ENCODE measurements around the gene AUNIP.
A peak's percentile ranks its signal among the peaks of the same experiment; 100 is the strongest.

The AUNIP gene

GRCh38 chr1:25874209-25874608, 15.0 kb upstream of the AUNIP start:
- no peak overlapping the region for H3K27ac ChIP-seq (replicated peaks; ENCODE audit: low read length)
- H3K4ac ChIP-seq (ENCODE audit: low read length), result no peak overlapping the region
- H4K91ac ChIP-seq (ENCODE audit: low read depth, low read length, poor library complexity), result no peak overlapping the region
- H2BK15ac ChIP-seq (ENCODE audit: low read length), result peak overlapping the region; percentile 46
- H3K14ac ChIP-seq (ENCODE audit: low read length), result peak overlapping the region; percentile 75
- no peak overlapping the region for H2AFZ ChIP-seq (ENCODE audit: low read length)
- peak overlapping the region; percentile 99 for H2AK5ac ChIP-seq (ENCODE audit: low read depth, low read length)
- H3K4me2 ChIP-seq (ENCODE audit: insufficient read depth, low read length, poor library complexity, severe bottlenecking), result peak overlapping the region; percentile 78
- H3K36me3 ChIP-seq (replicated peaks in 1 of 2; ENCODE audit: control insufficient read depth in 2 of 2, insufficient read depth in 2 of 2, low read length in 2 of 2), result peaks cover 0 to 6% of the 10 kb centered on the region in 2 donors
- H2BK120ac ChIP-seq (ENCODE audit: low read depth, low read length), result no peak overlapping the region
- no peak overlapping the region for H2BK5ac ChIP-seq (ENCODE audit: low read length)
- no CpG with 5 or more reads among the region's 3 CpGs for WGBS, 2 donors (ENCODE audit: extremely low coverage in 2 of 2, insufficient read length in 2 of 2, insufficient replicate concordance in 1 of 2)
- no peaks in the 10 kb centered on the region for H3K9me3 ChIP-seq (replicated peaks in 1 of 2; ENCODE audit: control insufficient read depth in 2 of 2, insufficient read depth in 1 of 2, low read depth in 1 of 2, low read length in 2 of 2)
- peak overlapping the region; percentile 96 for H3K18ac ChIP-seq (ENCODE audit: low read length)
- no peak overlapping the region for H4K8ac ChIP-seq (ENCODE audit: low read depth, low read length)
- no peak overlapping the region for H3K9ac ChIP-seq (ENCODE audit: low read depth, low read length, poor library complexity)
- peaks cover 1% of the 10 kb centered on the region for H3K79me1 ChIP-seq (ENCODE audit: low read depth, low read length)
- DNase-seq (ENCODE audit: low spot score), result no peak
- H2BK12ac ChIP-seq (ENCODE audit: low read length), result no peak overlapping the region
- peak overlapping the region; percentile 92 for H3K23ac ChIP-seq (ENCODE audit: low read depth, low read length, poor library complexity)
- H3K27me3 ChIP-seq (ENCODE audit: control insufficient read depth in 3 of 3, insufficient read depth in 3 of 3, low read depth in 1 of 3, low read length in 3 of 3), result peaks cover 0 to 9% (median 0%) of the 10 kb centered on the region in 3 experiments
- H3K4me3 ChIP-seq (ENCODE audit: low read length in 2 of 2), result peak overlapping the region in 1 of 2 donors; percentile 55
- H3K4me1 ChIP-seq (ENCODE audit: control insufficient read depth in 2 of 2, insufficient read depth in 1 of 2, low read depth in 1 of 2, low read length in 2 of 2), result peaks cover 18 to 22% of the 10 kb centered on the region in 2 donors

- no peak overlapping the region for H4K8ac ChIP-seq (ENCODE audit: low read depth, low read length)
- peaks cover 1% of the 10 kb centered on the region for H3K79me1 ChIP-seq (ENCODE audit: low read depth, low read length)
- H2BK120ac ChIP-seq (ENCODE audit: low read depth, low read length), result no peak overlapping the region
- no peak overlapping the region for H4K91ac ChIP-seq (ENCODE audit: low read depth, low read length, poor library complexity)
- H3K36me3 ChIP-seq (replicated peaks in 1 of 2; ENCODE audit: control insufficient read depth in 2 of 2, insufficient read depth in 2 of 2, low read length in 2 of 2), result peaks cover 0 to 6% of the 10 kb centered on the region in 2 donors
- H2AFZ ChIP-seq (ENCODE audit: low read length), result no peak overlapping the region
- no peak overlapping the region for H3K23ac ChIP-seq (ENCODE audit: low read depth, low read length, poor library complexity)
- no CpG with 5 or more reads among the region's 3 CpGs for WGBS, 2 donors (ENCODE audit: extremely low coverage in 2 of 2, insufficient read length in 2 of 2, insufficient replicate concordance in 1 of 2)
- no peak overlapping the region for H3K4me3 ChIP-seq (ENCODE audit: low read length in 2 of 2)
- no peak for DNase-seq (ENCODE audit: low spot score)
- H2BK15ac ChIP-seq (ENCODE audit: low read length), result no peak overlapping the region
- H2BK5ac ChIP-seq (ENCODE audit: low read length), result no peak overlapping the region
- no peak overlapping the region for H3K27ac ChIP-seq (replicated peaks; ENCODE audit: low read length)
- no peak overlapping the region for H2BK12ac ChIP-seq (ENCODE audit: low read length)
- no peak overlapping the region for H3K14ac ChIP-seq (ENCODE audit: low read length)
- no peak overlapping the region for H3K18ac ChIP-seq (ENCODE audit: low read length)
- no peak overlapping the region for H3K4ac ChIP-seq (ENCODE audit: low read length)
- no peak overlapping the region for H2AK5ac ChIP-seq (ENCODE audit: low read depth, low read length)
- H3K9me3 ChIP-seq (replicated peaks in 1 of 2; ENCODE audit: control insufficient read depth in 2 of 2, insufficient read depth in 1 of 2, low read depth in 1 of 2, low read length in 2 of 2), result no peaks in the 10 kb centered on the region
- H3K9ac ChIP-seq (ENCODE audit: low read depth, low read length, poor library complexity), result no peak overlapping the region
- H3K27me3 ChIP-seq (ENCODE audit: control insufficient read depth in 3 of 3, insufficient read depth in 3 of 3, low read depth in 1 of 3, low read length in 3 of 3), result peaks cover 0 to 9% (median 0%) of the 10 kb centered on the region in 3 experiments
- peaks cover 18 to 22% of the 10 kb centered on the region in 2 donors for H3K4me1 ChIP-seq (ENCODE audit: control insufficient read depth in 2 of 2, insufficient read depth in 1 of 2, low read depth in 1 of 2, low read length in 2 of 2)
- H3K4me2 ChIP-seq (ENCODE audit: insufficient read depth, low read length, poor library complexity, severe bottlenecking), result no peak overlapping the region
Observed at GRCh38 chr1:25873120-25873519, 13.9 kb upstream of the AUNIP start.

DNA sequence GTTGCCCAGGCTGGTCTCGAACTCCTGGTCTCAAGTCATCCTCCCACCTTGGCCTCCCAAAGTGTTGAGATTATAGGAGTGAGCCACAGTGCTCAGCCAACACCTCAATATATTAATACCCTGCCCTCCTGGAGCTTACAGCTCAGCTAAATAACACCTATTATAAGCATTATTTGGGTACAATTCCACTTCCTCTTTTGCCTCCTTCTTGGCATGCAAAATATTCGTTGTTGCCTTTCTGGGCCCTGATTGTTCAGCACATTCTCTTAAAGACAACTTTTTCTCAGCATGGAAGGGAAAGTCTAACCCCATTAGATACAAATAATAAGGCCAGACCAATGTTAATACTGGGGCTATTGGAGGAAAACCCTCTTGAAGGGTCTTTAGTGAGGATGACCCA, 13.5 kb upstream of the AUNIP start:
- no peaks in the 10 kb centered on the region for H3K9me3 ChIP-seq (replicated peaks in 1 of 2; ENCODE audit: control insufficient read depth in 2 of 2, insufficient read depth in 1 of 2, low read depth in 1 of 2, low read length in 2 of 2)
- no peak overlapping the region for H4K8ac ChIP-seq (ENCODE audit: low read depth, low read length)
- H3K36me3 ChIP-seq (replicated peaks in 1 of 2; ENCODE audit: control insufficient read depth in 2 of 2, insufficient read depth in 2 of 2, low read length in 2 of 2), result peaks cover 0 to 6% of the 10 kb centered on the region in 2 donors
- H3K18ac ChIP-seq (ENCODE audit: low read length), result no peak overlapping the region
- H3K27me3 ChIP-seq (ENCODE audit: control insufficient read depth in 3 of 3, insufficient read depth in 3 of 3, low read depth in 1 of 3, low read length in 3 of 3), result peaks cover 0 to 9% (median 0%) of the 10 kb centered on the region in 3 experiments
- H3K9ac ChIP-seq (ENCODE audit: low read depth, low read length, poor library complexity), result no peak overlapping the region
- peaks cover 1% of the 10 kb centered on the region for H3K79me1 ChIP-seq (ENCODE audit: low read depth, low read length)
- no peak for DNase-seq (ENCODE audit: low spot score)
- no peak overlapping the region for H2BK120ac ChIP-seq (ENCODE audit: low read depth, low read length)
- no peak overlapping the region for H3K23ac ChIP-seq (ENCODE audit: low read depth, low read length, poor library complexity)
- no peak overlapping the region for H2BK12ac ChIP-seq (ENCODE audit: low read length)
- no peak overlapping the region for H3K27ac ChIP-seq (replicated peaks; ENCODE audit: low read length)
- WGBS, 2 donors (ENCODE audit: extremely low coverage in 2 of 2, insufficient read length in 2 of 2, insufficient replicate concordance in 1 of 2), result no CpG with 5 or more reads among the region's 2 CpGs
- H3K4me1 ChIP-seq (ENCODE audit: control insufficient read depth in 2 of 2, insufficient read depth in 1 of 2, low read depth in 1 of 2, low read length in 2 of 2), result peaks cover 20 to 24% of the 10 kb centered on the region in 2 donors
- no peak overlapping the region for H2BK5ac ChIP-seq (ENCODE audit: low read length)
- H2AK5ac ChIP-seq (ENCODE audit: low read depth, low read length), result no peak overlapping the region
- H2AFZ ChIP-seq (ENCODE audit: low read length), result no peak overlapping the region
- H3K14ac ChIP-seq (ENCODE audit: low read length), result no peak overlapping the region
- H3K4ac ChIP-seq (ENCODE audit: low read length), result no peak overlapping the region
- H2BK15ac ChIP-seq (ENCODE audit: low read length), result no peak overlapping the region
- H3K4me3 ChIP-seq (ENCODE audit: low read length in 2 of 2), result no peak overlapping the region
- H3K4me2 ChIP-seq (ENCODE audit: insufficient read depth, low read length, poor library complexity, severe bottlenecking), result no peak overlapping the region
- no peak overlapping the region for H4K91ac ChIP-seq (ENCODE audit: low read depth, low read length, poor library complexity)

GRCh38 chr1:25871704-25872494, 12.6 kb upstream of the AUNIP start:
- Histone ChIP-seq H4K8ac (ENCODE audit: low read depth, low read length) (no peak overlapping the region), H3K27ac (replicated peaks; ENCODE audit: low read length) (no peak overlapping the region), H3K14ac (ENCODE audit: low read length) (no peak overlapping the region), H3K4ac (ENCODE audit: low read length) (no peak overlapping the region), H2BK12ac (ENCODE audit: low read length) (no peak overlapping the region), H3K18ac (ENCODE audit: low read length) (no peak overlapping the region), H3K79me1 (ENCODE audit: low read depth, low read length) (peaks cover 1% of the 10 kb centered on the region), H2BK5ac (ENCODE audit: low read length) (no peak overlapping the region), H3K36me3 (replicated peaks in 1 of 2; ENCODE audit: control insufficient read depth in 2 of 2, insufficient read depth in 2 of 2, low read length in 2 of 2) (peaks cover 0 to 6% of the 10 kb centered on the region in 2 donors), H2BK15ac (ENCODE audit: low read length) (peak overlapping the region; percentile 27), H3K4me1 (ENCODE audit: control insufficient read depth in 2 of 2, insufficient read depth in 1 of 2, low read depth in 1 of 2, low read length in 2 of 2) (peaks cover 23 to 29% of the 10 kb centered on the region in 2 donors), H2BK120ac (ENCODE audit: low read depth, low read length) (no peak overlapping the region), H2AK5ac (ENCODE audit: low read depth, low read length) (no peak overlapping the region), H3K9me3 (replicated peaks in 1 of 2; ENCODE audit: control insufficient read depth in 2 of 2, insufficient read depth in 1 of 2, low read depth in 1 of 2, low read length in 2 of 2) (no peaks in the 10 kb centered on the region), H3K27me3 (ENCODE audit: control insufficient read depth in 3 of 3, insufficient read depth in 3 of 3, low read depth in 1 of 3, low read length in 3 of 3) (peaks cover 0 to 7% (median 0%) of the 10 kb centered on the region in 3 experiments), H3K9ac (ENCODE audit: low read depth, low read length, poor library complexity) (no peak overlapping the region), H3K4me3 (ENCODE audit: low read length in 2 of 2) (no peak overlapping the region), H3K4me2 (ENCODE audit: insufficient read depth, low read length, poor library complexity, severe bottlenecking) (no peak overlapping the region), H2AFZ (ENCODE audit: low read length) (no peak overlapping the region), H3K23ac (ENCODE audit: low read depth, low read length, poor library complexity) (peak overlapping the region; percentile 52), H4K91ac (ENCODE audit: low read depth, low read length, poor library complexity) (no peak overlapping the region)
- WGBS, 2 donors (ENCODE audit: extremely low coverage in 2 of 2, insufficient read length in 2 of 2, insufficient replicate concordance in 1 of 2), result no CpG with 5 or more reads among the region's 9 CpGs
- DNase-seq (ENCODE audit: low spot score), result no peak
